Upper lobe of right lung (tissue), 1 donor: Measurements from ENCODE around the gene SNRNP25. TPM values are rescaled to one million over a fixed set of nuclear protein-coding genes. Genes with fewer than 3 reads are reported as not detected.

Experiments
- ATAC-seq: fragments of 200-7000 bp; cut with Tn5 transposase; one replicate; pipeline ENCODE4 v1.9.1; 2020; ENCODE audit warnings: mild to moderate bottlenecking, moderate library complexity
- DNase-seq: peaks from one replicate; pipeline ENCODE4 v3.0.0-alpha.2; 2020
- H3K27ac ChIP-seq: fragments of 200-600 bp; one replicate; pipeline ENCODE4 v1.8.0; 2022
- H3K27me3 ChIP-seq: fragments of 200-600 bp; one replicate; pipeline ENCODE4 v1.8.0; 2022; ENCODE audit warnings: mild to moderate bottlenecking
- H3K36me3 ChIP-seq: fragments of 200-600 bp; one replicate; pipeline ENCODE4 v1.8.0; 2022
- H3K4me1 ChIP-seq: fragments of 200-600 bp; one replicate; pipeline ENCODE4 v1.8.0; 2022
- H3K4me3 ChIP-seq: fragments of 200-600 bp; one replicate; pipeline ENCODE4 v1.8.0; 2022; ENCODE audit warnings: mild to moderate bottlenecking
- H3K9me3 ChIP-seq: fragments of 200-600 bp; one replicate; pipeline ENCODE4 v1.8.0; 2022
- intact Hi-C: fragments of 100-400 bp; cut with DNase I; formaldehyde crosslinking; loops from one replicate; pipeline ENCODE4 v1.11.0; 2022
- total RNA-seq: library from RNA; stranded (reverse); fragmentation: NEBNext Ultra II Directional; extraction: Animal tissue kit (Norgen Biotek cat#: 25700); gene quantifications from one replicate; pipeline ENCODE4 v1.2.1, GENCODE V29; 2021
- TF ChIP-seq, protein P1 (sequence below): fragments of 200-600 bp; IDR thresholded peaks from one replicate; pipeline ENCODE4 v1.8.0; 2022; ENCODE audit warnings: antibody characterized with exemption
- donor health status: DM: no; HTN: yes; CAD: no; lungs with severe emphysema.

Gene SNRNP25
- total RNA-seq, 1 donor from 2014 or later, result 11.6 TPM

DNA sequence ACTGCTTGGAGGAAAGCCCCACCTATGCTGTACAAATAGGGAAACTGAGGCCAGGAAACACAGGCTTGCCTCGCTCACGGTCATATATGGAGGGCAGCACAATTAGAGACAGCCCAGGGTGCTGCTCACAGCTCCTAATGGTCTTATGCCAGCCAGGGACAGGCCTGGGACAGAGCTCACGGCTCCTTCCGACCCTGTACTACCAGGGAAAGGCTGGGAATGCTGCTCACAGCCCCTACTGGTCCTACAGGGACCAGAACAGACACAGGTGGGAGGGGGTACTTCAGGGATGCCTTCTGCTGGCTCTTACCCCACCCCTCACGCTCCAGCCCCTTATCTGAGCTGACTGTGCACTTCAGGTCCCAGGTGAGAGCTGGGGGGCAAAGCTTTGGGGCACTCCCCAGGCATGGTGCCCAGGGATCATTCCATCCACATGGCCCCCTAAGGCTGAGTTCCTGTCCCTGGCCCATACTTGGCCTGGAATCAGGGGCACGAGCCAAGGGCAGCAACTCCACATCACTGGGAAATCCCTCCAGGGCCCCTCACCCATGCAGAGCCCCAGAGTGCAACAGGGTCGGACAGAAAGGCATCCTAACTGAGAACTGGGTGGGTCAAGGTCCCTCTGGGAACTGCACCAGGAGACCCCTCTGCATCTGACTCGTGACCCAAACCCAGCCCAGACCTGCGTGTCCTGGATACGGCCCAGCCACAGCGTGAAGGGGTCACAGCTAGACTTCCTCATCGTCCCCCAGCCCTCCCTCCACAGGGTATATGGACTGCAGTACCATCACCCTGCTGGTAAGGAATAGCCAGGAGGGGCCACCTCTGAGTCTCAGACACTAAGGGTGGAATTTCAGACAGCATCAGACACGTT lies 12.9 kb downstream of the SNRNP25 start:
- TF ChIP-seq, protein P1, sequence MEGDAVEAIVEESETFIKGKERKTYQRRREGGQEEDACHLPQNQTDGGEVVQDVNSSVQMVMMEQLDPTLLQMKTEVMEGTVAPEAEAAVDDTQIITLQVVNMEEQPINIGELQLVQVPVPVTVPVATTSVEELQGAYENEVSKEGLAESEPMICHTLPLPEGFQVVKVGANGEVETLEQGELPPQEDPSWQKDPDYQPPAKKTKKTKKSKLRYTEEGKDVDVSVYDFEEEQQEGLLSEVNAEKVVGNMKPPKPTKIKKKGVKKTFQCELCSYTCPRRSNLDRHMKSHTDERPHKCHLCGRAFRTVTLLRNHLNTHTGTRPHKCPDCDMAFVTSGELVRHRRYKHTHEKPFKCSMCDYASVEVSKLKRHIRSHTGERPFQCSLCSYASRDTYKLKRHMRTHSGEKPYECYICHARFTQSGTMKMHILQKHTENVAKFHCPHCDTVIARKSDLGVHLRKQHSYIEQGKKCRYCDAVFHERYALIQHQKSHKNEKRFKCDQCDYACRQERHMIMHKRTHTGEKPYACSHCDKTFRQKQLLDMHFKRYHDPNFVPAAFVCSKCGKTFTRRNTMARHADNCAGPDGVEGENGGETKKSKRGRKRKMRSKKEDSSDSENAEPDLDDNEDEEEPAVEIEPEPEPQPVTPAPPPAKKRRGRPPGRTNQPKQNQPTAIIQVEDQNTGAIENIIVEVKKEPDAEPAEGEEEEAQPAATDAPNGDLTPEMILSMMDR, result no peak
- peaks cover 27% of the 10 kb centered on the region for H3K4me1 ChIP-seq
- no peak for ATAC-seq
- no peaks in the 10 kb centered on the region for H3K9me3 ChIP-seq
- H3K27ac ChIP-seq, result no peak overlapping the region
- DNase-seq, result no peak
- H3K36me3 ChIP-seq, result peaks cover 23% of the 10 kb centered on the region
- no peak overlapping the region for H3K4me3 ChIP-seq
- intact Hi-C loops, result no loop called here
- no peaks in the 10 kb centered on the region for H3K27me3 ChIP-seq

DNA sequence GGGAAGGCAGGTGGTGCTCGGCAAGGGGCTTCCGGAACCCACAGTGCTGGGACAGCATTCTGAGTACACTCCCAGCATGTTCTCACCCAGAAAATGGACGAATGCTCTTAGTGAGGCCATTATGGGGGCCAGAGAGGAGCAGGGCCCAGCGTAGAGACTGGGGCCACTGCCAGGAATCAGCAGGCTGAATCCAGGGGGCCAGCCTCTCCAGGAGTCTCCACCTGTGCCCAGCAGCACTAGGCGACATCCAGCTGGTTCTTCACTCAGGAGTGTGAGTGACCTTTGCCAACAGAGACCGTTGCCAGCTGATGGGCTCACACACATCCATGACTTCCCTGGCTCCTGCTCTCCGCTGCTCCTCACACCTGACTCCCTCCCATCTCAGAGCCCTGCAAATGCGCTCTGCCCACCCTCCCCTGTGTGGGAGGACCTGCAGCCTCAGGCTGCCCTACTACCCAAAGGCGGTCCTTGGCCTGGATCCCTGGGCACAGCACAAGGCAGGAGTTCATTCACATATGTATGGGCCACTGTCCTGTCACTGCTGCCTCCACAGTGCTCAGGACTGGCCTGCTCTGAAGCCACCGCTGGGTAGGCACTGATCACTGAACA lies 13.7 kb downstream of the SNRNP25 start:
- Histone ChIP-seq H3K36me3 (peaks cover 16% of the 10 kb centered on the region), H3K27ac (no peak overlapping the region), H3K27me3 (no peaks in the 10 kb centered on the region), H3K4me3 (no peak overlapping the region), H3K4me1 (peaks cover 27% of the 10 kb centered on the region), H3K9me3 (no peaks in the 10 kb centered on the region)
- intact Hi-C loops, result no loop called here
- ATAC-seq, result no peak
- DNase-seq, result peak; percentile 61
- TF ChIP-seq, protein P1, result no peak

GRCh38 chr16:67884-68789 lies 14.5 kb downstream of the SNRNP25 start:
- ATAC-seq (no peak), DNase-seq (no peak)
- intact Hi-C loops, result no loop called here
- no peaks in the 10 kb centered on the region for H3K27me3 ChIP-seq
- no peak overlapping the region for H3K27ac ChIP-seq
- H3K4me3 ChIP-seq, result no peak overlapping the region
- H3K4me1 ChIP-seq, result peaks cover 33% of the 10 kb centered on the region
- TF ChIP-seq, protein P1, result no peak
- peaks cover 8% of the 10 kb centered on the region for H3K36me3 ChIP-seq
- no peaks in the 10 kb centered on the region for H3K9me3 ChIP-seq

GRCh38 chr16:69181-69580 lies 15.6 kb downstream of the SNRNP25 start:
- peaks cover 41% of the 10 kb centered on the region for H3K4me1 ChIP-seq
- TF ChIP-seq, protein P1, result no peak
- DNase-seq (no peak), ATAC-seq (no peak)
- no peak overlapping the region for H3K4me3 ChIP-seq
- H3K27ac ChIP-seq, result no peak overlapping the region
- H3K9me3 ChIP-seq, result no peaks in the 10 kb centered on the region
- H3K27me3 ChIP-seq, result no peaks in the 10 kb centered on the region
- intact Hi-C loops, result no loop called here
- H3K36me3 ChIP-seq, result no peaks in the 10 kb centered on the region

GRCh38 chr16:71210-71539 lies 17.5 kb downstream of the SNRNP25 start:
- Histone ChIP-seq H3K36me3 (no peaks in the 10 kb centered on the region), H3K9me3 (no peaks in the 10 kb centered on the region), H3K27me3 (no peaks in the 10 kb centered on the region), H3K27ac (peak overlapping the region; percentile 87), H3K4me1 (peaks cover 49% of the 10 kb centered on the region), H3K4me3 (peak overlapping the region; percentile 75)
- intact Hi-C loops, result no loop called here
- TF ChIP-seq, protein P1, result no peak
- DNase-seq (no peak), ATAC-seq (no peak)
